Upper lobe of left lung (tissue), 4 donors: Measurements from ENCODE around the gene MOCS2.

Experiments
- CTCF ChIP-seq, 6 experiments: fragments of 450-650 bp in 4 of 6; fragments of 200-600 bp in 2 of 6; sonication (generic) in 2 of 6; IDR thresholded peaks; one replicate each; pipeline ENCODE4 v1.5.1; 2016 to 2019; ENCODE audit warnings: antibody characterized with exemption in 6 of 6
- EP300 ChIP-seq, 4 donors: sonication (generic); formaldehyde crosslinking; IDR thresholded peaks; one replicate each; pipeline ENCODE4 v1.5.1; 2017; ENCODE audit warnings: antibody characterized with exemption in 4 of 4, control low read depth in 2 of 4
- POLR2A ChIP-seq, 4 donors: fragments of 450-650 bp; IDR thresholded peaks; one replicate each; pipeline ENCODE4 v1.5.1; 2016 to 2017; ENCODE audit warnings: antibody characterized with exemption in 4 of 4, mild to moderate bottlenecking in 2 of 4
- POLR2AphosphoS5 ChIP-seq, 2 donors: sonication (generic); formaldehyde crosslinking; IDR thresholded peaks; one replicate each; pipeline ENCODE4 v1.5.1; 2017; ENCODE audit warnings: antibody characterized with exemption in 2 of 2

- TF ChIP-seq CTCF (IDR thresholded peaks at IDR 0.05) (no peak), POLR2AphosphoS5 (IDR thresholded peaks at IDR 0.05) (no peak), POLR2A (IDR thresholded peaks at IDR 0.05) (no peak), EP300 (IDR thresholded peaks at IDR 0.05) (no peak)
These were observed 19.3 kb downstream of the MOCS2 start for GRCh38 chr5:53090229-53090628.
